ENCODE results near the gene SBNO1.
"Not testable (repeated sequence)": the region's sequence is repeated elsewhere in the genome, so short reads cannot be mapped to it uniquely, and the experiment has no call there.

SBNO1 gene

GRCh38 chr12:123364532-123365024, at the start of gene SBNO1:
SBNO1 (minus strand) TSS chr12:123364847; CDS start chr12:123350441, 14,406 bp downstream.
- Histone ChIP-seq H3K4me3 (peak within 1 kb of the TSS; percentile 60 to 94), H3K27ac (peak within 1 kb of the TSS; percentile 94 to 95), H3K27me3 (no peaks in the 10 kb centered on the region), H3K4me1 (peaks cover 3 to 35% (median 14%) of the 10 kb centered on the region in 4 donors), H3K9me3 (no peaks in the 10 kb centered on the region), H3K36me3 (no peaks in the 10 kb centered on the region)
- no peak for TF ChIP-seq CTCF (IDR thresholded peaks at IDR 0.05)
- intact Hi-C loops (cut with DNase I; ENCODE audit: low total_unique reads): loop anchor here (1.0 to 10.0 kb wide), 4 partner anchors 19 to 218 kb away; partner anchors contain the start of gene TMED2
- DNase-seq: peak; percentile 89 to 94

DNA sequence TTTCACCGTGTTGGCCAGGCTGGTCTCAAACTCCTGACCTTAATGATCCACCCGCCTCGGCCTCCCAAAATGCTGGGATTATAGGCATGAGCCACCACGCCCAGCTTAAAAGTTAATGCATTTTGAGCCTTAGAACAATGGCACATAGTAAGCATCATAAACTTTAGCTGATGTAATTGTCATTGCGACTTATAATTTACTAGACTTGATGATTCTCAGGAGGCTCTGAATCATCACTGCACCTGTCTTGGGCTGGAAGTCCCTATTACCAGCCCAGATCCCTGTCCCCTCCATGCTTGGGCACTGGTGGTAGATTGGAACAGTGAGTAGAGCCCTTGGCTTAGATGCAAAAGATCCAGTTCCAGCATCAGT, 45.4 kb upstream of the SBNO1 start:
- DNase-seq: no peak
- H3K4me3 ChIP-seq: no peak overlapping the region
- intact Hi-C loops (cut with DNase I; ENCODE audit: low total_unique reads): no loop called here
- peaks cover 0 to 3% (median 0%) of the 10 kb centered on the region in 4 donors for H3K4me1 ChIP-seq
- H3K9me3 ChIP-seq: no peaks in the 10 kb centered on the region
- H3K27me3 ChIP-seq: no peaks in the 10 kb centered on the region
- H3K27ac ChIP-seq: peak overlapping the region in 1 of 2 donors; percentile 25
- no peak for TF ChIP-seq CTCF (IDR thresholded peaks at IDR 0.05)
- peaks cover 34 to 76% (median 60%) of the 10 kb centered on the region in 3 donors for H3K36me3 ChIP-seq

- H3K4me1 ChIP-seq; DNase-seq; intact Hi-C loops (cut with DNase I; ENCODE audit: low total_unique reads); H3K9me3 ChIP-seq; H3K27ac ChIP-seq; H3K4me3 ChIP-seq; H3K27me3 ChIP-seq: not testable (repeated sequence)
- peaks cover 36 to 76% (median 62%) of the 10 kb centered on the region in 3 donors for H3K36me3 ChIP-seq
These were observed 44.8 kb upstream of the SBNO1 start for GRCh38 chr12:123409284-123410040.

DNA sequence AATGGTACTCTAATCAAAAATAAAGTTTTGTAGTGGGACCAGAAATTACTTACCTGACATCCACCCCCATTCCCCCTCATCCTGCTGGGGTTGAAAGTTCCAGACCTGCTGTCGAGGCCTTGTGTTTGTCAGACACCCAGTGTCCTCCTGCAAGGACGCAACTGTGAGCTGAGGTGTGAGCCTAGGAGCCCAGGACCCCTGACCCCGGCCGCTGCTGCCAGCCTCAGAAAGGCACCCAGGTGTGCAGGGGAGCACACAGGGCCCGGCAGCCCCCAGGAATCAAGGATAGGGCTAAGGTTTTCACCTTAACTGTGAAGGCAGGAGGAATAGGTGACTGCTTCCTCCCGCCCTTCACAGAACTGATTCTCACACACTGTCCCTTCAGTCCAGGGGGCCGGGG, 44.0 kb upstream of the SBNO1 start:
- H3K9me3 ChIP-seq; H3K4me3 ChIP-seq; H3K4me1 ChIP-seq; DNase-seq; H3K27me3 ChIP-seq; intact Hi-C loops (cut with DNase I; ENCODE audit: low total_unique reads); H3K27ac ChIP-seq: not testable (repeated sequence)
- peaks cover 45 to 77% (median 66%) of the 10 kb centered on the region in 3 donors for H3K36me3 ChIP-seq

GRCh38 chr12:123407934-123408333, 43.3 kb upstream of the SBNO1 start:
- peaks cover 50 to 79% (median 70%) of the 10 kb centered on the region in 3 donors for H3K36me3 ChIP-seq
- intact Hi-C loops (cut with DNase I; ENCODE audit: low total_unique reads); H3K27me3 ChIP-seq; H3K9me3 ChIP-seq; H3K4me1 ChIP-seq; DNase-seq; H3K27ac ChIP-seq; H3K4me3 ChIP-seq: not testable (repeated sequence)

- H3K27ac ChIP-seq; intact Hi-C loops (cut with DNase I; ENCODE audit: low total_unique reads); H3K4me1 ChIP-seq; H3K27me3 ChIP-seq; H3K9me3 ChIP-seq; DNase-seq; H3K4me3 ChIP-seq: not testable (repeated sequence)
- H3K36me3 ChIP-seq: peaks cover 51 to 79% (median 68%) of the 10 kb centered on the region in 3 donors
These were observed 42.6 kb upstream of the SBNO1 start for GRCh38 chr12:123407269-123407668.

- Histone ChIP-seq H3K4me3 (no peak overlapping the region), H3K27ac (peak overlapping the region; percentile 15 to 72), H3K9me3 (no peaks in the 10 kb centered on the region), H3K4me1 (peaks cover 0 to 29% (median 18%) of the 10 kb centered on the region in 4 donors), H3K27me3 (no peaks in the 10 kb centered on the region), H3K36me3 (peaks cover 51 to 89% (median 70%) of the 10 kb centered on the region in 3 donors)
- no peak for TF ChIP-seq CTCF (IDR thresholded peaks at IDR 0.05)
- intact Hi-C loops (cut with DNase I; ENCODE audit: low total_unique reads): no loop called here
- no peak for DNase-seq
These were observed 39.9 kb upstream of the SBNO1 start for GRCh38 chr12:123404581-123404980.

Measured in tibial artery (tissue), 4 donors.